ENCODE results near the gene PHTF1. TPM values are rescaled to one million over a fixed set of nuclear protein-coding genes. Genes with fewer than 3 reads are reported as not detected.
A peak's percentile ranks its signal among the peaks of the same experiment; 100 is the strongest.

The PHTF1 gene
- total and polyA plus RNA-seq, 12 donors: 4.9 to 14.8 (median 9.6) TPM

DNA sequence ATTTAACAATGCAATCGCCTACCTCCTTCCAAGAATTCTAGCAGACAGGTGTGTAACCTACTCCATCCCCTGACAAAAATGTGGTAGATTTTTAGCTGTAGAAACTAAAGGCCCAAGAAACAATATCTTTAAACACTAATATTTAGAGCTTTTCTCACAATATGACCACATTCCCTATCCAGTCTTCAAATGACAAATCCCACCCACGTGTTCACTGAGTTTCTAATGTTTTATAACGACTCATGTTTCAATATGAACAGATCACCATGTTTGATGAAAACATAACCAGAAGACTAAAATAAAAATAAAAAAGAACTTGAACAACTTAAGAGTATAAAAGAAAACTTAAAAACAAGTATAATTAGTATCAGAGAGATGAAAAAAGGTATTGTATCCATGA, 28.4 kb upstream of the PHTF1 start:
- WGBS, 2 donors: 95 to 96% methylated on average over 3 of the region's 3 CpGs
- Histone ChIP-seq H3K36me3 (peaks cover 0 to 8% (median 0%) of the 10 kb centered on the region in 9 donors), H3K4me1 (peaks cover 12 to 73% (median 52%) of the 10 kb centered on the region in 9 donors), H3K4me3 (no peak overlapping the region), H3K27ac (no peak overlapping the region), H3K27me3 (no peaks in the 10 kb centered on the region), H3K9me3 (no peaks in the 10 kb centered on the region)
- TF ChIP-seq, protein P1, sequence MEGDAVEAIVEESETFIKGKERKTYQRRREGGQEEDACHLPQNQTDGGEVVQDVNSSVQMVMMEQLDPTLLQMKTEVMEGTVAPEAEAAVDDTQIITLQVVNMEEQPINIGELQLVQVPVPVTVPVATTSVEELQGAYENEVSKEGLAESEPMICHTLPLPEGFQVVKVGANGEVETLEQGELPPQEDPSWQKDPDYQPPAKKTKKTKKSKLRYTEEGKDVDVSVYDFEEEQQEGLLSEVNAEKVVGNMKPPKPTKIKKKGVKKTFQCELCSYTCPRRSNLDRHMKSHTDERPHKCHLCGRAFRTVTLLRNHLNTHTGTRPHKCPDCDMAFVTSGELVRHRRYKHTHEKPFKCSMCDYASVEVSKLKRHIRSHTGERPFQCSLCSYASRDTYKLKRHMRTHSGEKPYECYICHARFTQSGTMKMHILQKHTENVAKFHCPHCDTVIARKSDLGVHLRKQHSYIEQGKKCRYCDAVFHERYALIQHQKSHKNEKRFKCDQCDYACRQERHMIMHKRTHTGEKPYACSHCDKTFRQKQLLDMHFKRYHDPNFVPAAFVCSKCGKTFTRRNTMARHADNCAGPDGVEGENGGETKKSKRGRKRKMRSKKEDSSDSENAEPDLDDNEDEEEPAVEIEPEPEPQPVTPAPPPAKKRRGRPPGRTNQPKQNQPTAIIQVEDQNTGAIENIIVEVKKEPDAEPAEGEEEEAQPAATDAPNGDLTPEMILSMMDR (IDR thresholded peaks at IDR 0.05): no peak
- ATAC-seq (no peak), DNase-seq (no peak)
- intact Hi-C loops (cut with DNase I): no loop called here

DNA sequence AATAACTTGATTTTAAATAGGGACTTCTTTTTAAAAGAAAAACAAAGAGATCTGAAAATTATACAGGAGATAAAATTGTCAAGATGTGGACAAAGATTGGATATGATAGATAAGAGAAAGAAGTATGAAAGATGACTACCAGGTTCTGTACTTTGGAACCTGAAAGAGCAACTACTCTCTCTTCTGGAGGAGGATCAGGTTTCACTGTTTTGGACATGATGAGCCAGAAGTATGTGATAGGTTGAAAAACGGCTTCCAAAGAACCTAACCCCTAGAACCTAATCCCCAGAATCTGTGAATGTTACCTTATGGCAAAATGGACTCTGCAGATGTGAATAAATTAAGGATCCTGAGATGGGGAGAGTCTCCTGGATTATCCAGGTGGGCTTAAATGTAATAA, 26.8 kb upstream of the PHTF1 start:
- Histone ChIP-seq H3K27ac (no peak overlapping the region), H3K36me3 (peaks cover 0 to 4% (median 0%) of the 10 kb centered on the region in 9 donors), H3K4me1 (peaks cover 12 to 73% (median 58%) of the 10 kb centered on the region in 9 donors), H3K4me3 (no peak overlapping the region), H3K27me3 (no peaks in the 10 kb centered on the region), H3K9me3 (no peaks in the 10 kb centered on the region)
- 47 to 52% methylated on average over 1 of the region's 1 CpG for WGBS, 2 donors
- intact Hi-C loops (cut with DNase I): no loop called here
- DNase-seq (no peak), ATAC-seq (no peak)
- TF ChIP-seq, protein P1 (IDR thresholded peaks at IDR 0.05): no peak

DNA sequence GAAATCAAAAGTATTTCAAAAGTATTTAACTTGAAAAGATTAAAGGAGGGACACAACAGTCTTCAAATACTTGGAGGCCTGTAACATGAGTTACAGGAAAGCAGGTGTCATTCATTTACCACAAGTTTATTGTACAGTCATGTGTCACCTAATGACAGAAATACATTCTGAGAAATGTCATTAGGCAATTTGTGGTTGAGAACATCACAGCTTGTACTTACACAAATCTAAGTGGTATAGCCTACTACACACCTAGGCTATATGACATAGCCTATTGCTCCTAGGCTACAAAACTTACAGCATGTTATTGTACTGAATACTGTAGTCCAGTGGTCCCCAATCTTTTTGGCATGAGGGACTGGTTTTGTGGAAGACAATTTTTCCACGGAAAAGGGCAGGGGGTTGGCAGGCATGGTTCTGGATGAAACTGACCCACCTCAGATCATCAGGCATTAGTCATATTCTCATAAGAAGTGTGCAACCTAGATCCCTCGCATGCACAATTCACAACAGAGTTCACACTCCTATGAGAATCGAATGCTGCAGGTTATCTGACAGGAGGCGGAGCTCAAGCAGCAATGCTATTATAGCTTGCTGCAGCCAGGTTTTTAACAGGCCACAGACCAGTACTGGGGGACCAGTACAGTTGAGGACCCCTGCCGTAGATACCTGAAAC, 25.0 kb upstream of the PHTF1 start:
- Histone ChIP-seq H3K4me1 (peaks cover 14 to 81% (median 57%) of the 10 kb centered on the region in 9 donors), H3K27me3 (no peaks in the 10 kb centered on the region), H3K9me3 (no peaks in the 10 kb centered on the region), H3K27ac (peak overlapping the region in 6 of 10 donors; percentile 8 to 78 (median 38)), H3K4me3 (no peak overlapping the region), H3K36me3 (no peaks in the 10 kb centered on the region)
- no peak for DNase-seq
- 60 to 74% methylated on average over 5 of the region's 5 CpGs for WGBS, 2 donors
- intact Hi-C loops (cut with DNase I): no loop called here
- peak in 6 of 8 donors; percentile 28 to 58 (median 41) for ATAC-seq
- TF ChIP-seq, protein P1 (IDR thresholded peaks at IDR 0.05): no peak

DNA sequence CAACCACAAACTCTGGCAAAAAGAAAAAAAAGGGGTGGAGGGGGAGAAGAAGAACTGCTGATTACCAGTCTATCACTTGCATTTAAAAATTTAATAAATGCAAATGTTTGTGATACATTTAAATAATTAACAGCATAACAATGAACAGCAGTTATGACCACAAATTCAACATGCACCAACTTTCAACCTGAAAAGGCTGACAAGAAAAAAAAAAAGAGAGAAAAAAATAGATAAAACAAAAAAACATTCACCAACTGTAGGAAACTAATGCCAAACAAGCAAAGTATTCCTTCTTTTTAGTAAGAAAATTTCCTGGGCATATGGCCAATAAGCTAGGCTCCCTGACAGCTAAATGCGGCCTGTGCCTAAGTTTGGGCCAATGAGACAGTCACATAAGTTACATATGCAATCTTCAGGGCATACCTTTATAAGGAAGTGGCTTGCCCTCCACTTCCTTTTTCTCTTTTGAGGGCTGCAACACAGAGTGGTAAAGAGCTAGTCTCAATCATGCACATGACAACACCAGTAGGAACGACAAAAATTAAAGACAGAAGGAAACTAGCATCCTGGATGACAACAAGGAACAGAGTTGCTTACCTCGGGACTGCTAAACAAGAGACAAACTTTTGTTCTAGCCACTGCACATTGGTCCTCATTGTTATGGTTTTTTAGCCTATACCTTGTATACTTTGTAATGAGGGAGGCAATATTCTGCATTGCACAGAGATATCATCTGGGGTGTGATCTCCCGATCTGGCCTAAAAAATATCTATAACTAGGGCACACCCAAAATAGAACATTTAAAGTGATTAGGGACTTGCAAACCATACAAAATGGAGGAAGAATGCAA, 24.2 kb upstream of the PHTF1 start:
- 27 to 36% methylated on average over 4 of the region's 4 CpGs for WGBS, 2 donors
- DNase-seq: peak in 1 of 2 donors; percentile 31
- Histone ChIP-seq H3K4me3 (no peak overlapping the region), H3K4me1 (peaks cover 14 to 77% (median 53%) of the 10 kb centered on the region in 9 donors), H3K27me3 (no peaks in the 10 kb centered on the region), H3K27ac (peak overlapping the region in 7 of 10 donors; percentile 8 to 78 (median 36)), H3K9me3 (peaks cover 0 to under 1% (median 0%) of the 10 kb centered on the region in 11 donors), H3K36me3 (no peaks in the 10 kb centered on the region)
- intact Hi-C loops (cut with DNase I): no loop called here
- ATAC-seq: peak; percentile 62 to 77 (median 72)
- TF ChIP-seq, protein P1 (IDR thresholded peaks at IDR 0.05): no peak
